HS-5 (cell line): ENCODE results near the gene AGXT2.
"Not testable (repeated sequence)": the region's sequence is repeated elsewhere in the genome, so short reads cannot be mapped to it uniquely, and the experiment has no call there.

Source experiments
- DNase-seq: peaks from one replicate; pipeline ENCODE4 v3.0.0-alpha.2; 2012; ENCODE audit warnings: low read depth

AGXT2 gene

DNA sequence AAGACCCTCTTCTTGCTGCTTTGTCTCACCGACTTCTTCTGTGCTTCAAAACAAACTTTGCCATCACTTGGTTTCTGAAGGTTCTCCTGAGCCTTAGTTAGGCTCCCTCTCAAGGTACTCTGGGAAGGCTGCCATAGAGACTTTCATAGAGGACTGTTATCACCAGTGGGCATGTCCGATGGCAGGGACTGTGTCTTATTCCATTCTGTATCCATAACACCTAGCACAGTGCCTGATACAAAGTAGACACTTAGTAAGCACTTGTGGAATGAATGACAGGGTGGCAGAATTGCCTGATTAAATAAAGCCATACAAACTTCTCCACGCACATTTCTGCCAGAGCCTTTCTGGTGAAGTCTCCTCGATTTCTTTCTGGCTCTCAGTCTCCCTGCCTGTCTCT lies 32.7 kb downstream of the AGXT2 start:
- DNase-seq: no peak

- DNase-seq: no peak
Measured at GRCh38 chr5:35012796-35013195, 35.0 kb downstream of the AGXT2 start.

GRCh38 chr5:35012365-35012764 lies 35.4 kb downstream of the AGXT2 start:
- no peak for DNase-seq

GRCh38 chr5:35010676-35011075 lies 37.1 kb downstream of the AGXT2 start:
- DNase-seq: no peak

DNA sequence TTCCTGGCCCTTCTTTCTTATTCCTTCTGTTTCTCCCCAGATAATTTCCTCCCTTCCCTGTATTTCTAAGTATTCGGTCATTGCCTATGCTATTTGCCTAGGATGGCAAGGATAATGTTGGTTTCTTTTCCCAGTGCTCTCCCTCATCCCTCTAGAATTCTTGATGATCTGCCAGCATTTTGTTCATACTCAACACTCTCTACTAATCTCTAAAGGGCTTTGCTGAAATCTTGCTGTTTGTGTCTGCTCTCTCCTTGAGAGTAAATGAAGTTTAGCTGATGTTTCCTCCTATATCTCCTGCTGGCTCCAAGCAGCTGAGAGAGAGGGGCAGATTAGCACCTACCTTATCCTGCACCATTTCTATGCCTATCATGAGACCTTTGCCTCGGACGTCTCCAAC lies 38.1 kb downstream of the AGXT2 start:
- no peak for DNase-seq

DNA sequence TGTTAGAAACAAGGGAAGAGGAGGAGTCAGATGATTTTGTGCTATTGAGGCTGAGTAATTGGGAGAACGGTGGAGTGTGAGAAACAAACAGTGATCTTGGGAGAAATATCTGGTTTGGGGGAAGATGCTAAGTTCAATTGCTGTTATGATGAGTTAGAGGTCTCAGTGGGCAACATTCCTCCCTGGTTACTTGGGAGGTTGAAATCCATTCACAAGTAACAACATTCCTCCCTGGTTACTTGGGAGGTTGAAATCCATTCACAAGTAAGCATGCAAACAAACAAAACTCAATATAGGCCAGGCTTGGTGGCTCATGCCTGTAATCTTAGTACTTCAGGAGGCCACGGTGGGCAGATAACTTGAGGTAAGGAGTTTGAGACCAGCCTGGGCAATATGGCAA lies 38.7 kb downstream of the AGXT2 start:
- no peak for DNase-seq

DNA sequence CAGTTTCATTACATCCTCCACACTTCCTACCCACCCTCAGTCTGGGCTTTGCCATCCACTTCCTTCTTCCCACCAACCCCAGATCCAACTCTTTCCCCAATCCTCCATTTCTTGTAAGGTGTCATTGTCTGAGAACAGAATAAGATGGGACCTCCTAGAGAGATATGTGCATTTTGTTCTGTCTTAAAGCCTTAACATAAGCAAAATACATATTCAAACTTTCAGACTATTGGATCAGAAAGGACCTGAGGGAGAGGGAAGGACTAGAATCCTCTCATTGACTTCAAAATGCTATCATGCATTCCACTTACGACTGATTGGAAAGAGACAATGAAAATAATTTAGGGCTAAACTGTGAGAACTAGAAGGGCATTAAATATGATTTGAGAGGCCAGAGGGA lies 43.0 kb downstream of the AGXT2 start:
- DNase-seq: no peak

DNA sequence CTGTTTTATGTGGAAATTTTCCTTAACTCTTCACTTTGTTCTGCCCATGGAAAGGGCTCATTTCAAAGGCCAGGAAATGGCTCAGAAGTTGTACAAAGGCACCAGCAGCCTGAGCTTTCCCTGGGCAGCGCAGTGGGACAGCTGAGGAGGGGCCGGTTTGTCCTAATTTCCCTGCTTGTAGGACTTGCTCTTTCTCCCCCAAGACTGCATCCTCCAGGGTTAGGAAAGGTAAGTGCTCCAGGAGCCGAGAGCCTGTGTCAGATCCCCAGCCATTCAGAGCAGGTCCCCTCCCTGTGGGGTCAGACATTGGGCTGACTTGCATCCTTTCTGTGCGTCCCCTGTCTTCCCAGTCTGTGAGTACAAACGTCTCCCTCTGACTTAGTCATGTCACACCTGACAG lies 43.5 kb downstream of the AGXT2 start:
- no peak for DNase-seq

DNA sequence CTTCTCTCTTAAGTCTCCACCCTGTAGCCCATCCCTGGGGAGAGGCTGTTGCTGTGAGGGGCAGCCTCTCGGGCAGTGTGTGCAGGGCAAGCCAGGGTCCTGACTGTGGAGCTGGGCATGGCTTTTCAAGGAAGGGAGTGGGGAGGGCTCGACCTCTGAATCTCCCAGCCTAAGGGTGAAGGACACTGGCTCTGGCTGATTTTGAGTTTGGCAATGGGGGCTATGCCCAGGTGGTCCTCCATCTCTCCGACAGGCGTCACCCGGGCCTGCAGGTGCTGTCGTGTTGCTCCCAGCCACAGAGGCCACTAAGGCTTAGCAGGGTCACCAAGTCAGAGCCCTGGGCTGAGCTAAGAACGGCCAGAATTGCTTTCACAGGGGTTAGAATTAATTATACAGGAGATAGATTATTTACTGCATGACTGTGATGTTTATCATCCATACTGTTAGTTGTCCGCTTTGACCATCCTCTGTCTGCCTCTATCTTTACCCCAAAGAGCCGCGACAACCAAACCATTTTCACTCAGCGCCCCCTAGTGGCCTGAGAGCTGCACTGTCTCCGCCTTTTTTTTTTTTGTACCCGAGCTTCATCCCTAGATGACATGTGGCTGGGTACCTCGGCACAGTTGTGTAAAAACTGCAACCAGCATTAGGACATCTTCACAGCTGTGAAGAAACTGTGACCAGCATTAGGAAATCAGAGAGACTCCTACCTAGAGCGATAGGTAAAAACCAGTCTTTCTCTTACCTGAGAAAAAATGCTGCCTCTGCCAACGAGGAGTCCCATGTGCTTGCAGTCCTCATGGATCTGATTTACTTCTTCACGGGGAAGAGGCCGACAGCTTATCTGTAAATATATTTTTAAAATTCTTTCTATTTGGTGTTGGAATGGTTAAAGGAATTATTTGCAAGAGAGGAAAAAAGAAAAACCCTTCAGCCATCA lies 44.5 kb downstream of the AGXT2 start:
- no peak for DNase-seq

DNA sequence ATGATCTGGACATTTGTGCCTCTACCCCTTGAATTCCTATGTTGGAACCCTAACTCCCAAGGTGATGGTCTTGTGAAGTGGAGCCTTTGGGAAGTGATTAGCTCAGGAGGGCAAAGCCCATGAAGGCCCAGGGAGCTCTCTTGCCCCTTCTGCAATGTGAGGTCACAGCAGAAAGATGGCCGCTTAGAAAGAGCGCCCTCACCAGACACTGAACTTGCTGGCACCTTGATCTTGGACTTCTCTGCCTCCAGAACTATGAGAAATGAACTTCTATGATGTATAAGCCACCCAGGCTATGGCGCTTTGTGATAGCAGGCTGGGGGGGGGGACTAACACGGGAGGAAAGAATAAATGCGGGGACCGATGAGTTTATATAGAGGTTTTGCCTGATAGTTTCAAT lies 45.3 kb downstream of the AGXT2 start:
- no peak for DNase-seq

DNA sequence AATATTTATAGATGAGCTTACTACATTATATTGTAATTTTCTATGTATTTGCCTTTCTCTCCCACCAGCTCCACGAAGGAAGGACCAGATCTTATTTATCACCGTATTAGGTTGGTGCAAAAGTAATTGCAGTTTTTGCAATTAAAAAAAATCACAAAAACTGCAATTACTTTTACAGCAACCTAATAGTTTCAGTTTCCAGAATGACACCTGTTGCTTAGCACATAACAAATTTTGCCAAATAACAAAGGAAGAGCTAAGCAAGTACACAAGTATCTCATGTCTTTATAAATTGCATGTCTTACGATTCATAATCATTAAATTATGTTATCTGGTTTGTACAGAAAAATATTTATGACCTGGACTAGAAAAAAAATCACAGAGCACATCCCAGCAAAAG lies 45.9 kb downstream of the AGXT2 start:
- DNase-seq: no peak

DNA sequence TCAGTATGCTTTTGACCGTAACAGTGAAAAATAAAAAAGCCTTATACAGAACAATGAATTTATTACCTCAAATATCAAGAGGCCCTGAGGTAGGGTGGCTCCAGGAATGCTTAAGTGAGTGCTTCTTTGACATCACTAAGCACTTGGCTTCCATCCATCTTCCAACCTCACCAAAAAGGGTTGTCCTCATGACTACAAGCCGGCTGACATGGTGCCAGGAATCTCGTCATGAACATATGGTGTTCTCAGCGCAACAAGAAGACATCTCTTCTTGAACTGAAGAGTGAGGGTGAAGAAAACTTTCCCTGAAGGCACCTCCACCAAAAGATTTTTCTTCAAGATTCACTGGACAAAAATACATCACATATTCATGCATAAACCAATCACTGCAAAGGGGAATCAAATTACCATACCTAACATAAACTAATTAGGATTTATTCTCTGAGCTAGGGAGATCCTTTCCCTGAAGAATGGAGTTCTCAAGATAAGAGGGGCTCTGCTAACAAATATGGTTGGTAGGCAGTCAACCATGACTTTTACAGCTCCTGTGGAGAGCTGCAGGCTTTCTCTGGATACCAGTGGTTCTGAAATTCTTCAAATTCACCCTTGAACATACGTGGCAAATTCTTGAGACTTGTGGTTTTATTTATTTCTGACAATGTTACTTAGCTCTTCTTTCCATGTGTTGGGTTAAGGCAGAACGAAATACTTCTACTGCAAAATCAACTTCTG lies 49.5 kb downstream of the AGXT2 start:
- no peak for DNase-seq

DNA sequence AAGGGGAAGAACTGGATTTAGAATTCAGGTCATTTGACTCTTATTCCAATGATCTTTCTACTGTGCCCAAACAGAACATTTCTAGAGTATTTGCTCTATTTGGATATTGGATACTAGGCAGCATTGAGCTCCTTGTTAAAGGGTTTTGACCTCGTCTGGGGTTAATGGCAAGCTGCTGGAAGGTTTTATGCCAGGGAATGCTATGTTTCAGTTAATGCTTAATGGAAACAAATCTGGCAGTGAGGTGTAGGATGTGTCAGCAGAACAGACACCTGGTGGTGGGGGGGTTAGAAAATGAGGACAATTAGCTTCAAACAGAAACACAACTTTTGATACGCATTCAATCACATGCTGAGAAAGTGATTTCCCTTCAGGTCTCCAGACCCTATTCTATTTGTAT lies 51.5 kb downstream of the AGXT2 start:
- no peak for DNase-seq

GRCh38 chr5:34993951-34994350 lies 53.8 kb downstream of the AGXT2 start:
- no peak for DNase-seq

DNA sequence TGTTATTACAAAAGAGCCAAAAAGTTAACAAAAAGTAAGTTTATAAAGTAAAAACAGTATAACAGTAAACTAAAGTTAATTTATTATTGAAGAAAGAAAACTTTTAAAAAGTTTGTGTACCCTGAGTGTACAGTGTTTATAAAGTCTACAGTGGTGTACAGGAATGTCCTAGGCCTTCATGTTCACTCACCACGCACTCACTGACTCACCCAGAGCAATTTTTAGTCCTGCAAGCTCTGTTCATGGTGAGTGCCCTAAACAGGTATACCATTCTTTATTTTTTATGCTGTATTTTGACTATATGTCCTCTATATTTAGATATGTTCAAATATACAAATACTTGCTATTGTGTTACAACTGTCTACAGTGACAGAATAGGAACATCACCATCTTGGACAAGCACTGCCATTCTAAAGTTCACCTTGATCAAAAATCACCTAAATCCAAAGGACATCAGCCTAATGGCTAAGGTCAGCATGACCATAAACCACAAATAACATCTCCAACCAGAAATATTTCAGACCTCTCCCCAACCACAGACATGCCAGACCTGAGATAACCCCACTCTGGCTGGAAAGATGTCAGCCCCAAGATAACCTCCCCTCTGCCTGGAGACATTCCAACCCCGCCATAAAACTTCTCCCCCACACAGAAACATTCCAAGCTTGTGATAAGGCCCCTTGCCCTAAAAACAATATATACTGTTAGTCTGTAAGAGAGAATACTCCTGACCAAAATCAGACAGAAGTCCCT lies 56.1 kb downstream of the AGXT2 start:
- DNase-seq: no peak

DNA sequence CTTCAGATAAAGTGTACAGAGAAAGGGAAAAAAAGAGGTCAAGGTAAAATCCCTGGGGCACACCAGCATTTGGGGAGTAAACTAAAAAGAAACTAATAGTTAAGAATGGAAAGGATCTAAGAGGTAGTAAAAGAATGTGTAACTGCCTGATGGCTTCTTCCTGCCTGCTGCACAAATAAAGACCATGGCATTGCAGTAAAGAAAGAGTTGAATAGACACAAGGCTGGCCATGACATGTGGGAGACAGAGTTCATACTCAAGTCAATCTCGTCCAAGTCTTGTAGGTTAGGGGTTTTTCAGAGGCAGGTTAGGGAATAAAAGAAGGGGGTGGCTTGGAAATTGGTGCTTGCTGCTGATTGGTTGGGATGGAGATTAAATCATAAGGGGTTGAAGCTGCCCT lies 60.8 kb downstream of the AGXT2 start:
- no peak for DNase-seq

DNA sequence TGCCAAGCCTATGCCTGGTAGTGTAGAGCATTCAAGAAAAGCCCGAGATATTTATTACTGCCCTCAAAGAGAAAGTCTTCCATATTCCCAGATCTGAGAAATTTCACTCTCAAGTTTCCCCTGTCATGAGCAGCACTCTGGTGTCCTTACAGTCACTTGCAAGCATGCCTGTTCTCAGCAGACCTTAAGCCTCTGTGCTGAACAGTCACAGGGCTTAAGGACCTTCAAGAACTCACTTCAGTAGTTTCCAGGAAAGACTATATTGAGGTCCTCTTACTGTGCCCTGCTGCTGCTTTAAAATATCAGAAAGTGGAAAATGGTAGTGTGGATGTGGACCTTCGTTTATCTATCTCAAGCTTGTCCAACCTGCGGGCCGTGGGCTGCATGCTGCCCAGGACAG lies 64.9 kb downstream of the AGXT2 start:
- DNase-seq: no peak

GRCh38 chr5:34978681-34979080 lies 69.1 kb downstream of the AGXT2 start:
- no peak for DNase-seq

DNA sequence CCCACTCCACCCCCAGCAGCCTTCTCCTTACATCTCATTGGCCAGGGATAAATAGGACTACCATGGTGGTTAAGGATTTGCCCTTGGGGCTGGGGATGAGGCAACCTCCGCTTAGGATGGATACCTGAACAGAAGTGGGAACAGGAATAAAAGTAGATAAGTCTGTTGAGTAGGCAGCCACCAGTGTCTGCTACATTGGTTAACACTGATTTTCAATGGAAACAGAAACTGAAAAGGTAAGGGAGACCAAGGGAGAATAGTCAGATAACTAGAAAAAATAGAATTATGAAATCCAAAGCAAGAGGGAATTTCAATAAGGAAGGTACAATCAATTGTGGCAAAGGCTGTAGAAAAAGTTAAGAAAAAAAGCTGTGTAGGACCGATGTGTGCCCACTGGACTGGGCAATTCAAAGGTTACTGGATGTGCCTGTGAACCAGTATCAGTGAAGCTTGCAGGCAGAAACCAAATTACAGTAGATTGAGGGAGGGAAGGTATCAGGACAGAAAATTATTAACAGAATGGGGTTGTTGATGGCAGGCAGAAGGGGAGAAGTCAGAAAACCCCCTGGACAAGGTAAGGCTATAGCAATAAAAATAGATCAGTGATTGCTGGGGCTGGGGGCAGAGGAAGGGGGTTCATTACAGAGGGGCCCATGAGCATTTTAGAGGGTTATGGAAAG lies 69.7 kb downstream of the AGXT2 start:
- no peak for DNase-seq

- DNase-seq: no peak
Measured at GRCh38 chr5:34976347-34976746, 71.4 kb downstream of the AGXT2 start.

DNA sequence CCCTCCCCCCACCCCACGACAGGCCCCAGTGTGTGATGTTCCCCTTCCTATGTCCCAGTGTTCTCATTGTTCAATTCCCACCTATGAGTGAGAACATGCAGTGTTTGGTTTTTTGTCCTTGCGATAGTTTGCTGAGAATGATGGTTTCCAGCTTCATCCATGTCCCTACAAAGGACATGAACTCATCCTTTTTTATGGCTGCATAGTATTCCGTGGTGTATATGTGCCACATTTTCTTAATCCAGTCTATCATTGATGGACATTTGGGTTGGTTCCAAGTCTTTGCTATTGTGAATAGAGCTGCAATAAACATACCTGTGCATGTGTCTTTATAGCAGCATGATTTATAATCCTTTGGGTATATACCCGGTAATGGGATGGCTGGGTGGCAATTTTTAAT lies 76.1 kb downstream of the AGXT2 start:
- not testable (repeated sequence) for DNase-seq

- no peak for DNase-seq
Measured at GRCh38 chr5:34970552-34970951, 77.2 kb downstream of the AGXT2 start.
